HS-27A (cell line): ENCODE data around the gene SLC20A1.

Experiments used
- DNase-seq: peaks from one replicate; pipeline ENCODE4 v3.0.0-alpha.2; 2012; ENCODE audit warnings: low read depth, missing footprints

SLC20A1 gene

DNA sequence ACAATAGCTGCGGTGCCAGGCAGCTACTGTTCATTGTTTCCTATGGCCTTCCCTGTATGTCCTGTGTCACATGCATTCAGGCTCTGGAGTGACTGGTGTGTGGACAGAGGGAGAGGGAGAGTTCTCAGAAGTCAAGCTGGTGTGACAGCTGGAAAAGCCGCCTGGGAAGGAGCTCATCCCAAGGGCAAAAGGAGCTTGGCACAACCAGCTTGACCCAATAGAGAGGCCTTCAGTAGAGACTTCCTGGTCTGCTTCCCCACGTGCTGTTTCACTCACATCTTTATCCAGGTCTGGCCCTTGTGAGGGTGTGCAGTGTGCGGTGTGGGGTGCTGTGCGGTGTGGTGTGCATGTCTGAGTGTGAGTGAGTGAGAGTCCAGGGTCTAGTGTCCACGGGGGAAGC is 64.0 kb downstream of the SLC20A1 start:
- DNase-seq: no peak

DNA sequence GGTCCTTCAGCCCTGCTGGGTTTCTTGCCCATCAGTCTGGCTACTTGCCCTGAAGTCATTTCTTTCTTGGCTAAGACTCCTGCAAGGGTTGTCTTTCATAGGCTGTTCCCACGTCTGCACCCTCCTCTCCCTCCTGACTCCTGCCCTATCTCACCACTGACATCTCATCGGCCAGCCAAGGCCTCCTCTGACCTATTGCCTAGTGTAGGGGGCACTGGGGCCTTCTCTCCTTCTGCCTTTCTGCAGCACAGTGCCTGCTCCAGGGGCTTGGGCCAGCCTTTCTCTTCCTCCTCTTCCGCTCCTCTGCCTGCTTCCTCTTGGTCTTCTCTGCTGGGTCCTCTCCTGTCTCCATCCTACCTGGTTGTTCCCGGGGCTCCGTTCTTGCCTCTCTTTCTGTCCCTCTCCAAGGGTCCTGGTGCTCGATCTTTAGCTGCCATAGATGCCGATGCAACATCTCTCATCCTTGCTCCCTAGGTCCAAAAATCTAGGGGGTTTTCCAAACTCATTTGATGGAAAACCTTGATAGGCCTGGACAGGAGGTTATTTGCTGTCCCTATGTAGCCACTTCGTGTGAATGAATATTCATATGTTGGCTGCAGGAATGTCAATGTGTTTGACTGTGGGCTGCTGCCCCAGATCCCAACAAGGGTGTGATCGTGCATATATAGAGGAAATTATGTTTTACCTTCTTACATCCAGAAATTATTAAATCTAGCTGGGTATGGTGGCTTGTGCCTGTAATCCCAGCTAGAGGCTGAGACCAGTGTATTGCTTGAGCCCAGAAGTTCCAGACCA is 65.4 kb downstream of the SLC20A1 start:
- no peak for DNase-seq

DNA sequence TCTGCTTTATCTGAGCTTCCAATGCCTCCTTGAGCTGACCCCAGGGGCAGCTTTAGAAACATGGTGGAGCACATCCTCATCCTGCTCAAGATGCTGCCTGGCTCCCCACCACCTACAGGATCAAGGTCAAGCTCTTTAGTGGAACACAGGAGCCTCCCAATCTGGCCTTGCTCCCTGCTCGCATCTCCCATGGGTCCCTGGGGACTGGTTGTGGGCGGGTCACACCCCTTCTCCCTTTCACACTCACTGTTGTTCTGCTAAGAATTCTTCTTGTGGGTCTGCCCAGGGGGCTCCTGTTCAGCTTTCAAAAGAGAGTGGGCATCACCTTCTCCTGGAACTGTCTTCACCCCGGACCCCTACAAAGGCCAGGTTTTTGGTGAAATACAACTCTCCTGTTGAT is 66.7 kb downstream of the SLC20A1 start:
- DNase-seq: no peak

DNA sequence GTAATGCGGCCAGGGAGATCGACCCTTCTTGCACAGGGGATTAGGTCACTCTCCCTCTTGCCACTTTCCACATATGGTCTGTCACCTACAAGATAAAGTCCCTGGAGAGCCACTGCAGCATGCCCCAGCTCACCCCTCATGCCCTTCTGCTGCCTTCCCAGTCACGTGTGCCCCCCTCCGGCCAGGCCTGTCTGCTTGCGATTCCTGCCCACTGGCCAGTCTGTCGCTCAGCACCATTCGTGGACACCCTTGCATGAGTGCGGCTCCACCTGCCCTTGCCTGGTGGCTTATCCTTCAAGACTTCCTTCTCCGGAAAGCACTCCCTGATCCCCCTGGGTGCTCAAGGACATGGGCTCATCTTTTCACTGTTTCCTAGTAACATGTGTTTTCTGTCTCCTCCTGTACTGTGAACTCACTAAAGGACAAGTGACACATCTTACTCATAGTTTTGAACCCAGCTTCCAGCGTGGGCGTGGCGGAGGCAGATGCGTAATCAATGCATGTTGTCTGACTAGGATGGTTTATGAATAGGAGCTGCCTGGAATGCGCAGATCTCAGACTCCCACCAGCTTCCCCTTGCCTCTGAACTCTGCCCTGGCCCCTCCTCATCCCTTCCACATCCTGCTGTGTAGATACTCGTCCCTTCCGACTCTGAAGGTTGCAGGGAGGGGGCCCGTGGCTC is 67.3 kb downstream of the SLC20A1 start:
- DNase-seq: no peak
